Posterior cingulate gyrus (tissue), 11 donors: ENCODE data around the gene ASIP.
"Not testable (repeated sequence)": the region's sequence is repeated elsewhere in the genome, so short reads cannot be mapped to it uniquely, and the experiment has no call there.

ENCODE experiments used
- DNase-seq, 10 donors: peaks; one replicate each; pipeline versions ENCODE4 v3.0.0 to v3.0.0-alpha.2; 2020 to 2021; ENCODE audit warnings: mixed read lengths in 3 of 10
- intact Hi-C: fragments of 100-400 bp; cut with DNase I; formaldehyde crosslinking; loops from one replicate; pipeline ENCODE4 v1.15.1; 2023

Gene ASIP

DNA sequence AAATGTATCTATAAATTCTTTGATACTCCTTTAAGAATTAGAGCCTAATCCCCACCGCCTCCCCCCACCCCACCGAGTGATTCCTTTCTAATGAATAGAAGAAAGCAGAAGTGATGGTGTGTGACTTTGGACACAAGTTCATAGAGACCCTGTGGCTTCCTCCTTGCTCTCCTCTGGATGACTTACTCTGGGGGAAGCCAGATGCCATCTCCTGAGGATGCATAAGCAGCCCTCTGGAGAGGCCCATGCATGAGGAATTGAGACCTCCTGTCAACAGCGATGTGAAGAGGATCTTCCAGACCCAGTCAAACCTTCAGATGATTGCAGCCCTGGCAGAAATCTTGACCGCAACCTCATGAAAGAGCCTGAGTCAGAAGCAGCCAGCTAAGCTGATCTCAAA, 40.8 kb downstream of the ASIP start:
- intact Hi-C loops = no loop called here
- peak in 1 of 10 donors; percentile 3 for DNase-seq

DNA sequence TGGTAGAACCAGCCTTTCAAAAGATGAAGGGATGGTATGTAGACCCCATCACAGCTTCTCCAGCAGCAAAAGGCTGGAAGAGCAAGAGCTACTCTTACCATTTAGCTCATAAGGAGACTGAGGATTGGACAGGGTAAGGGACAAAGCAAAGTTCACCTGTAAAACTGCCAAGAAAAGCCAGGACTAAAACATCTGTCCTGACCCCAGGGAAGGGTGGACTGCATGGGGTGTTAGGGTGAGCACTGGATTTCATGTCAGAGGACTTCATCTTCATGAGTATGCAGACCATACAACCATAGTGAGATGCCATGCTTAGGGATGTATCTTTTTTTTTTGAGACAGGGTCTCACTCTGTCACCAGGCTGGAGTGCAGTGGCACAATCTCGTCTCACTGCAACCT, 42.6 kb downstream of the ASIP start:
- intact Hi-C loops = no loop called here
- DNase-seq = peak in 1 of 10 donors; percentile 2

DNA sequence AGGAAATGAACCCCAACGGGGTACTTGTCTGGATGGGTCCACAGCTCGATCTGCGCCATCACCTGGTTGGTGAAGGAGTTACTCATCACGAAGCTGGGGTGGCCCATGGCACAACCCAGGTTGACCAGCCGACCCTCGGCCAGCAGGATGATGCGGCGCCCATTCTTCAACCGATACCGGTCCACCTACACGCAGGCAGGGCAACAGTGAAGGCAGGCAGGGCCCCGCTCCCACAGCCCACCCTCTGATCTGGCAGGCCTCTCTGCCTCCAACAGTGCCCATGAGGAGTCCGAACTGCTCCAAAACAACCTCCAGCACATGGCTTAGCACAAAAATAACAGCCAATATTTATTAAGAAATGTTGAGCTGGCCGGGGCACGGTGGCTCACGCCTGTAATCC, 44.2 kb downstream of the ASIP start:
- intact Hi-C loops = no loop called here
- DNase-seq = peak in 1 of 10 donors; percentile 66

DNA sequence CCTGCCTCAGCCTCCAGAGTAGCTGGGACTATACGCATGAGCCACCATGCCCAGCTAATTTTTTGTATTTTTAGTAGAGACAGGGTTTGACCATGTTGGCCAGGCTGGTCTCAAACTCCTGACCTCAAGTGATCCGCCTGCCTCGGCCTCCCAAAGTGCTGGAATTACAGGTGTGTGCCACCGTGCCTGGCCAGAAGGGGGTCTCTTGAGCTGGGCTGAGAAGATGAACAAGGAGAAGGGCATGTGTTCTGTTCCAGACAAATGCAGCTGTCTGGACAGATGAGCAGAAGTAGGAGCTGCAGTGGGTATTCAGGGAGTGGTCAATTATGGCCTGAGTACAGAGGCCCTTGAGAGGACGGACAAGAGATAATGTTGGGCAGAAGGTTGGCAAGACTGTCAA, 46.3 kb downstream of the ASIP start:
- intact Hi-C loops = not testable (repeated sequence)
- peak in 1 of 10 donors; percentile 17 for DNase-seq

DNA sequence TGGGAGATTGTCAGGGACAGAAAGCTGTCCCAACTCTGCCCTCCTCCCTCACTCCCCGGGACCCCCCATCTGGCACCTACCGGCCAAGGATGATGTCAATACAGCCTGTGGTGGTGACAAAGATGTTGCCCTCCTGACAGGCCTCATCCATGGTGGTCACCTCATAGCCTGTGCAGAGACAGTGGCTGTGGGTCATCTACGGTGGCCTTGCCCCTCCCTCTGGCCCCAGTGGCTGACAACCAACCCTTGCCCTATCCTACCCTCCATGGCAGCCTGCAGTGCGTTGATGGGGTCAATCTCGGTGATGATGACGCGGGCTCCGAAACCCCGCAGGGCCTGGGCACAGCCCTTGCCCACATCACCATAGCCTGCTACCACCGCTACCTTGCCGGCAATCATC, 49.2 kb downstream of the ASIP start:
- intact Hi-C loops = no loop called here
- peak in 1 of 10 donors; percentile 74 for DNase-seq

DNA sequence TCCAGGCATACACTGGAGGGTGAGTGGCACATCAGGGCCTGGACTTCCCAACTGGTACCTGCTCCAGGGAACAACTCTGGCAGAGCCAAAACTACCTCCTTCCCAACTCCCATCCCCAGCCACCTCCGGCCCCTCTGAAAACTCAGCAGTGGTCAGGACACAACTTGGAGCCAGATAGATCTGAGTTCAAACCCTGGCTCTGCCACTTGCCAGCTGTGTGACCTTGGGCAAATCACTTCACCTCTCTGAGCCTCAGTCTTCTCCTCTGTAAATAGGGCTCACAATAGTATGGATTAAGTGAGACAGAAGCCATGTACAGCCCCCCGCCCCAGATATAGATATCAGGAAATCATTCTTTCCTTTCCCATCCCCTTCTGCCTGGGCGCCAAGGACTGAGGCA, 51.3 kb downstream of the ASIP start:
- DNase-seq = peak in 1 of 10 donors; percentile 7
- intact Hi-C loops = no loop called here

DNA sequence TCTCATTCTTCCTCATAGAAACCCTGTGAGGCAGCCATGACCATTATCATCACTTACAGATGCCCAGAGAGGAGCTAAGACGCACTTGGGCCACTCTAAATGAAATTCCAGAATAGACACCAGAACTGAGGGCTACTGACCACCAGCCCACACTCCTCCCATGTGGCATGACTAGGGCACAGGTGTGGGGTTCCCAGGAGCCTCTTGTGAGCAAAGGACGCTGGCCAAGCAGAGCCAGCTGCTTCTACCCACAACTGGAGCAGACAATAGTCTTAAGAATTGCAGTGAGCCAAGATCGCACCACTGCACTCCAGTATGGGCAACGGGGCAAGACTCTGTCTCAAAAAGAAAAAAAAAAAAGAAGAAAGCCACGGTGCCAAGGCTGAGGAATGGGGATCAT, 51.9 kb downstream of the ASIP start:
- peak in 1 of 10 donors; percentile 12 for DNase-seq
- intact Hi-C loops = no loop called here

DNA sequence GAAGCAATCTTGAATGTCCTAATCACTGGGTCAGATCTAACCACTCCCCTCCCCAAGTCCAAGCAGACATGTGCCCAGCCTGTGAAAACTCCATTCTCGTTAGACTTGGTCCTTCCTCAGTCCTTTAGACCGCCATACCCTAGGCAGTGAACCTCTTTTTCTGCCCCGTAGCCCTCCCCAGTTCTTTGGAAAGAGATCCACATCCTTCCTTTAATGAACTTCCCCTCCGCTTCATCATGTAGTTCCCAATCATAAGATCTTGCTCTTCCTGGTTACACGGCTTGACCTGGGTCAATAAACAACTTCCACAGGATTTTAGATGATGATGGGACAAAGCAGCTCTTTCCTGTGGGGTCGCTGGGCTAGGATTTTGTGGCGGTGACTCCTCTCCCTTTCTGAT, 52.4 kb downstream of the ASIP start:
- DNase-seq = peak in 1 of 10 donors; percentile 26
- intact Hi-C loops = no loop called here

DNA sequence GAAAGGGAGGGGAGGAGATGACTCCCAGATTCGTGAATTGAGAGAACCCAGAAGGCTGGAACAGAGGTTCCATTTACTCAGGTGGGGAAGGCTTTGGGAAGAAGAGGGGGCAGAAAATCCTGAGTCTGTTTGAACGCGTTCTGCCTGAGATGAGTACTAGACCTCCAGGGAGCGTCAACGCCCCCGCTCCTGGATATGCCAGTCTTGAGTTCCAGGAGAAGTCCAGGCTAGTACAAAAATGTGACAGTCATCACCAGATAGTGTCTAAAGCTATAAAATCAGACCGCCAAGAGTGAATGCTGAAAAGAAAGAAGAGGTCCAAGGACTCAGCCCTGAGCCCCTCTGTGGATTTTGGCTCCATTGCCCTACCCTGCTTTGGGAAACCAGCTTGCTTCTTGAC, 53.3 kb downstream of the ASIP start:
- intact Hi-C loops = no loop called here
- peak in 1 of 10 donors; percentile 58 for DNase-seq

DNA sequence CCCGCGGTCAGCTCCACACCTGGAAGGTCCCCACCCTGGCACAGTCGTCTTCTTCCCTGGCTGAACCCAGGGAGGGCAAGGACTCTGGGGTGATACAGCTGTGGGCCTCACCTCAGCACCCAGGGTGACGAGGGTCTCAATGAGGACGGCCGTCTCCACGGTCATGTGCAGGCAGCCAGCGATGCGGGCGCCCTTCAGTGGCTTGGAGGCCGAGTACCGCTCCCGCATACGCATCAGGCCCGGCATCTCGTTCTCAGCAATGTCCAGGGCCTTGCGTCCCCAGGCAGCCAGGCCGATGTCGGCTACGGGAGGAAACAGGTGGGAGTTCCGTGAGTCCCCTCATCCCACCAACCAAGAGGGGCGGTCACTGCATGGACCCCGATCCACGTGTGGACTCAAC, 54.1 kb downstream of the ASIP start:
- intact Hi-C loops = no loop called here
- DNase-seq = peak in 1 of 10 donors; percentile 75

DNA sequence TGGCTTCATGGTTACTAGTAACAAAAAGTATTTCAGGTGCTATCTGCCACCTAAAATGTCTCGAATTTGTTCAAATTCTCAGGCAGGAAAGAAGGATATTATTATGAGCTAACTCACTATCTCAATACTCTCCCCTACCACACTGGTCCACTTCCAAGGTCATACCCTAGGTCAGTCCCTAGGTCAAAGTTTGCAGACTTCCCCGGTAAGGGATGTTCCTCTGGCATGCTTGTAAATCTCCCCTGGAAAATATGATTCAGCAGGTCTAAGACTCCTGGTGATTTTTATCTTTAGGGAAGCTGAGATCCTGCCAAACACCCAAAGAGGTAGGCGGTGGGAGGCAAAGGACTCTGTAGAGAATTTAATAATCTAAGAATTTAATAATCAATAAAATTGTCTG, 55.2 kb downstream of the ASIP start:
- intact Hi-C loops = no loop called here
- DNase-seq = no peak

DNA sequence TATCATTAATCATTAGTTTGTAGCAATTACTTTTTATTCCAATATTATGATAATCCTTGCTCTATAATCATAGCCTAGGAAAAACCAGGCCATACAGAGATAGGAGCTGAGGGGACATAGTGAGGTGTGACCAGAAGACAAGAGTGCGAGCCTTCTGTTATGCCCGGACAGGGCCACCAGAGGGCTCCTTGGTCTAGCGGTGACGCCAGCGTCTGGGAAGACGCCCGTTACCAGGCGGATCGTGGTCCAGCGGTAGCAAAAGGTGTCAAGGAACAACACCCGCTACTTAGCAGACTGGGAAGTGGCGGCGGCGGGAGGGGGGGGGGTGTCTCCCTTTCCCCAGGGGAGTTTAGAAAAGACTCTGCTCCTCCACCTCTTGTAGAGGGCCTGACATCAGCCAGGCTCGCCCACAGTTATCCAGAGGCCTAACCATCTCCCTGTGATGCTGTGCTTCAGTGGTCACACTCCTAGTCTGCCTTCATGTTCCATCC, 57.1 kb downstream of the ASIP start:
- intact Hi-C loops = not testable (repeated sequence)
- DNase-seq = peak in 1 of 10 donors; percentile 63

DNA sequence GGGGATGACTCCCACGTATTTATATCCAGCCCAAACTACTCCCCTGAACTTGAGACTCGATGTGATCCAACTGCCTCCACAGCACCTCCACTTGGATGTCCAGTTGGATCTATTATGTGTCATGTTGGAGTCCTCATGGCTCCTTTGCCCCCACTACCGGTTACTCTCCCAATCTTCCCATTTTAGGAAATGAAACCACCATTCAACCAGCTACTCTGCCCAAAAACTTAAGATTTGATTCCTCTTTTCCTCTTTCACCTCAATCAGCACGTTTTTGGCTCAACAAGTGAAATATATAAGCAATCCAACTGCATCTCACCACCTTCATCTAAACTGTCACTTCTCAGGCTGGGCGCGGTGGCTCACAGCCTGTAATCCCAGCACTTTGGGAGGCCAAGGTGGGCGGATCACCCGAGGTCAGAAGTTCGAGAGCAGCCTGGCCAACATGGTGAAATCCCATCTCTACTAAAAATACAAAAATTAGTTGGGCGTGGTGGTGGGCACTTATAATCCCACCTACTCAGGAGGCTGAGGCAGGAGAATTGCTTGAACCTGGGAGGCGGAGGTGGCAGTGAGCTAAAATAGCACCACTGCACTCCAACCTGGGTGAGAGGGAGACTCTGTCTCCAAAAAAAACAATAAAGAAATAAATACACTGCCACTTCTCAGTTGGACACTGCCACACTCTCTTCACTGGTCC, 58.5 kb downstream of the ASIP start:
- peak in 1 of 10 donors; percentile 27 for DNase-seq
- intact Hi-C loops = loop anchor here (10.0 kb wide), 1 partner anchor 405 kb away; the partner anchor contains the start of gene TP53INP2

DNA sequence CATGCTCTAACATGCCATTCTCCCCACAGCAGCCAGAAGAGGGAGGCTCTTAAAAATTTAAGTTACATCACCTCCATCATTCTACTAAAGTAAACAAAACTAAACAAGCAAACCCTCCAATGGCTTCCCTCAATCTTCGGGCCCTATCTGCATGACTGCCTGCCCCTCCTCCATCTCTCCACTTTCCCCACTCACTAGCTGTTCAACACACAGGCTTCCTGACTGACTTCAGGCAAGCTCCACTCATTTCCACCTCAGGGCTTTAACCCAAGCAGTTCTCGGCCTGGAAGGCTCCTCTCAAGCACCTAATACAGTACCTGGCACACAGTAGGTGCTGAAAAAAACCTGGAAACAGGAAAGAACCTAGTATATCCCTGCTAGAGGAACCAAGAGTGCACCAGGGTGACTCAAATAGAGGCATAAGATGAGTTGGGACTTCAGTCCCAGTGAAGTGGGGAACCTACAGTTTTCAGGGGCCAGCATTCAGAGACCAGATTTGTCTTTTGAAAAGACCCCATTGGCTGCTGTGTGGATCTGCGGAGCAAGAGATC, 59.1 kb downstream of the ASIP start:
- intact Hi-C loops = loop anchor here (10.0 kb wide), 1 partner anchor 404 kb away; the partner anchor contains the start of gene TP53INP2
- DNase-seq = peak in 1 of 10 donors; percentile 37

DNA sequence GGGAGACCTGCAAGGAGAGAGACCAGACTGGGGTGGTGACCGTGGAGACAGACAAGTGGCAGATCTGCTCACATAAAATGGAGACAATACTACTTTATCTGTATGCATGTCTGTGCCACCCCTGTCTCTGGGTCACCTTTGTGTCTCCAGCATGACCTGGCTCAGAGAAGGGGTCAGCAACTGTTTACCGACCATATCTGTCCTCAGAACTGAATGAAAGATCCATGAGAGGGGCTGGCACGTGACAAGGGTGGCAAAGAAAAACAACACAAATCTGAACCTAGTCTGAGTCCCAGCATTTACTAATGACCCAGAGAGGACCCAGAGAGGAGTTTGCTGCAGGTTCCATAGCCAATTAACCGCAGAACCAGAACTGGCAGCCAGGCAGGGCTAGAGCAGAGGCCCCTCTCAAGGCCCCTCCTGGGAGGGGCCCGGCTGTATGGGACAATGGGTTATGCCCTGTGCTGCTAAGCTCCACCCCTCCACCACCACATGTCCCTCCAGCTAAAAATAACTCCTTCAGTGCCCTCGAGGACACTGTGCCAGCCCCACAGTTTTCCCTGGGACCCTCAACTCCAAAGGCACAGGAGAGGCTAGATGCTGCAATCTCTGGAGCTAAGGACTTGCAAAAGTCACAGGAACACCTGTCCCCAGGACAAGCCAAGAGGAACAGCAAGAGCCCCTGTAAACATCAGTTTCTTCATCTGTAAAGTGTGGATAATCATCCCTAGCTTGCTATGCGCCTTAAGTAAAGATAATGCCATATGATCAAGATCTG, 59.8 kb downstream of the ASIP start:
- intact Hi-C loops = loop anchor here (10.0 kb wide), 1 partner anchor 404 kb away; the partner anchor contains the start of gene TP53INP2
- peak in 1 of 10 donors; percentile 21 for DNase-seq

DNA sequence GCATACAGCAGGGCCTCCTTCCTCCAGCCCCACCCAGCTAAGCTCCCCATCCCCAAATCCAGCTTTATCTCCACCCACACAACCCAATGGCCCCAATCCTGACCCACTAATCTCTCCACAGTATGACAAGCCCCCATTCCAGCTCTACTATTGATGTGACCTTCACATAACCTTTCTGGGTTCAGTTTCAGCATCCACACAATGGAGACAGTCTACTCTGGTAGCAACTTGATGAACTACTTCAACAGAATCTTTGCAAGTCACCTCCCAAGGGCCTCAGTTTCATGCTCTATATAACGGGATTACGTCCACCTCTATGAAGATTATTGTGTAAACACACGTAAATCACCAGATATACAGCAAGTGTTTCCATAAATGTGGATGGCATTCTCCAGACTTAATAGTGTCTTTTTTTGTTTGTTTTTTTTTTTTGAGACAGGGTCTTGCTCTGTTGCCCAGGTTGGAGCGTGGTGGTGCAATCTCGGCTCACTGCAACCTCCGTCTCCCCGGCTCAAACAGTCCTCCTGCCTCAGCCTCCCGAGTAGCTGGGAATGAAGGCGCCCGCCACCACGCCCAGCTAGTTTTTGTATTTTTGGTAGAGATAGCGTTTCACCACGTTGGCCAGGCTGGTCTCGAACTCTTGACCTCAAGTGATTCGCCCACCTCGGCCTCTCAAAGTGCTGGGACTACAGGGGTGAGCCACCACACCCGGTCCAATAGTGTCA, 60.5 kb downstream of the ASIP start:
- intact Hi-C loops = loop anchor here (2.0 to 10.0 kb wide), 2 partner anchors 61 to 403 kb away; partner anchors contain the start of genes ITCH and TP53INP2
- DNase-seq = peak in 1 of 10 donors; percentile 61

DNA sequence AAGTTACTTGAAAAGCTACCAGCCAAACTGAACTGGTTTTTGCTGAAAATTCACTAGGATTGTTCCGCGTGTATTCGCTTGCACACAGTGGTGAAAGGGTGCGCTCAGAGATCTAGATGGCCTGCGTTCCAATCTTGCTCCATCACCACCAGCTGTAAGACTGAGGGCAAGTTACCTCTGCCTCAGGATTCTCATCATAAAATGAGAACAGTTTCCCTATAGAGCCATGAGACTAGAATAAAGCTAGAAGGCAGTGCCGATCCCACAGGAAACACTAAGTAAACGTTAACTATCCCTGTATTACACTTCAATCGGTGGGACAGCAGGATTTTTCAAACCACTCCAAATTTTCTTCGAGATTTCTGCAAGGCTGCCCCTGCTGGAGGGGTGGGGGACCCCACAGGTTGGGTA, 61.1 kb downstream of the ASIP start:
- intact Hi-C loops = loop anchor here (2.0 to 10.0 kb wide), 2 partner anchors 60 to 402 kb away; partner anchors contain the start of genes ITCH and TP53INP2

DNA sequence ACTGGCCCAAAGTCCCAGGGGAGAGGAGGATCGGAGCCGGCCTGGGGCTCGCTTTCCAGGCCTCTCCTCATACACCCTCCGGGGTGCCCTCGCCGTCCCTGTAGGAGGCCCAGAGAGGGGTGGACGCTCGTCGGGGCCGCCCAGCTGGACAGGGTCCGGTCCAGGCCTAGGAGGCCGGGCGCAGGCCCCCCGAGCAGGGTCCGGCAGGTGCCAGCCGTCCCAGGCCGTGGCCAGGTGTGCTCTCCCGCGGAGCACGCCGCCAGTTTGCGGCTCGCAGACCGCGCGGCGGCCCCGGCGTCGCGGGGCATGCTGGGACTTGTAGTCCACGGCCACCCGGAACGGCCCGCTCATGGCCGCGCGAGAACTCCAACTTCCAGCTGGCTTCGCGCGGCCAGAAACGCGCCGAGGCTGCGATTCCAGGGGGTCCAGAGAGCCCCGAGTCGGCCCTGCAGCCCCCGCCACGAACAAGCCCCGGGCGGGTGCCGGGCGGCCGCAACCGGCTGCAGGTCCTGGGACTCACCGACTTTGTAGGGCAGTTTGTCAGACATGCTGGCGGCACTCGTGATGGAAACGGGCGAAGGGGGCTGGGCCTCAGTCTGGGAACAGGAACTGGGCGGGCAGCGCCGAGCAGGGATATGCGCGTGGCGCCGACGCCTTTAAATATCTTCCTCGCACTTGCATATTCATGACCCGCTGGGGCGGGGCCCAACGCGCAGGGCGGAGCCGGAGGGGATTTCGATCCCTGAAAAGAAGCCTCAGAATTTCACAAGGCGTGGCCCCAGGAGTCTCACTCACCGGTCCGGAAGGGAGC, 61.7 kb downstream of the ASIP start, which contains the start of gene AHCY:
Gene AHCY (minus strand): TSS at position 633 of the 811 bp plus-strand sequence. CDS start 85 bp downstream, at position 548.
- intact Hi-C loops = loop anchor here (2.0 to 10.0 kb wide), 2 partner anchors 60 to 402 kb away; partner anchors contain the start of genes ITCH and TP53INP2

More for the DNA sequence above, 61.1 kb downstream of the ASIP start:
- DNase-seq = no peak

More for the DNA sequence above, 61.7 kb downstream of the ASIP start, which contains the start of gene AHCY:
- DNase-seq = peak; percentile 89 to 99 (median 94)
